Endodermal cell (in vitro differentiated cells): Measurements from ENCODE around the gene EME2. TPM values are rescaled to one million over a fixed set of nuclear protein-coding genes. Genes with fewer than 3 reads are reported as not detected.

Source experiments
- DNase-seq: peaks from one replicate; pipeline ENCODE4 v3.0.0-alpha.2; 2017
- H3K27ac ChIP-seq: 2 replicates; pipeline ENCODE4 v1.5.1; 2013; ENCODE audit warnings: mild to moderate bottlenecking, low read depth, low read length, moderate library complexity
- H3K27me3 ChIP-seq: 2 replicates; pipeline ENCODE4 v1.6.1; 2013; ENCODE audit warnings: mild to moderate bottlenecking, low read length, moderate library complexity; ENCODE audit not compliant: insufficient read depth, control insufficient read depth, poor library complexity, severe bottlenecking
- H3K36me3 ChIP-seq: 2 replicates; pipeline ENCODE4 v1.7.0; 2013; ENCODE audit warnings: mild to moderate bottlenecking, low read length, moderate library complexity; ENCODE audit not compliant: control insufficient read depth, insufficient read depth
- H3K4me1 ChIP-seq: one replicate; pipeline ENCODE4 v1.7.0; 2013; ENCODE audit warnings: low read length; ENCODE audit not compliant: control insufficient read depth, insufficient read depth
- H3K4me3 ChIP-seq: 2 replicates; pipeline ENCODE4 v1.5.1; 2013; ENCODE audit warnings: mild to moderate bottlenecking, low read length, moderate library complexity
- H3K9ac ChIP-seq: 2 replicates; pipeline ENCODE4 v1.6.1; 2013; ENCODE audit warnings: mild to moderate bottlenecking, low read length, moderate library complexity; ENCODE audit not compliant: poor library complexity, severe bottlenecking; ENCODE audit errors: extremely low read depth
- H3K9me3 ChIP-seq: 2 replicates; pipeline ENCODE4 v1.6.1; 2013; ENCODE audit warnings: mild to moderate bottlenecking, low read length, moderate library complexity; ENCODE audit not compliant: control insufficient read depth
- H3K27ac Mint-ChIP-seq: 2 replicates; pipeline ENCODE4 v1.8.0; 2020; ENCODE audit warnings: mixed read lengths
- H3K27me3 Mint-ChIP-seq: 2 replicates; pipeline ENCODE4 v1.8.0; 2021; ENCODE audit warnings: mild to moderate bottlenecking, mixed read lengths; ENCODE audit not compliant: insufficient read depth
- H3K36me3 Mint-ChIP-seq: 2 replicates; pipeline ENCODE4 v1.8.0; 2020; ENCODE audit warnings: low read depth, mixed read lengths
- H3K4me1 Mint-ChIP-seq: 2 replicates; pipeline ENCODE4 v1.8.0; 2020; ENCODE audit warnings: mixed read lengths
- H3K4me3 Mint-ChIP-seq: 2 replicates; pipeline ENCODE4 v1.8.0; 2020; ENCODE audit warnings: mild to moderate bottlenecking, moderate library complexity, mixed read lengths
- H3K9me3 Mint-ChIP-seq: 2 replicates; pipeline ENCODE4 v1.8.0; 2020; ENCODE audit warnings: mild to moderate bottlenecking, mixed read lengths
- WGBS, 2 experiments: methylation state at CpG; one replicate each; pipeline versions ENCODE4 v1.1.5 to v1.1.7; 2013; ENCODE audit warnings: missing lambda C conversion rate in 2 of 2, mixed read lengths in 1 of 2; ENCODE audit not compliant: insufficient coverage in 1 of 2, insufficient read length in 1 of 2; 5-methylcytosine and 5-hydroxymethylcytosine counted together
- total RNA-seq, 2 donors: library from RNA; stranded (reverse); fragmentation: NEBNext Ultra II Directional in 1 of 2; extraction: Animal tissue kit (Norgen Biotek cat#: 25700) in 1 of 2; gene quantifications; 2 replicates in 1 of 2; 3 replicates in 1 of 2; pipeline ENCODE4 v1.2.1, GENCODE V29; 2021
- TF ChIP-seq, protein P1 (sequence below): fragments of 200-600 bp; sonication (generic); conservative IDR thresholded peaks from 2 replicates; pipeline ENCODE4 v1.5.0; 2021; ENCODE audit warnings: antibody characterized with exemption, mild to moderate bottlenecking

The EME2 gene
- total RNA-seq, 2 donors from 2014 or later, result 34.3 to 64.3 TPM

DNA sequence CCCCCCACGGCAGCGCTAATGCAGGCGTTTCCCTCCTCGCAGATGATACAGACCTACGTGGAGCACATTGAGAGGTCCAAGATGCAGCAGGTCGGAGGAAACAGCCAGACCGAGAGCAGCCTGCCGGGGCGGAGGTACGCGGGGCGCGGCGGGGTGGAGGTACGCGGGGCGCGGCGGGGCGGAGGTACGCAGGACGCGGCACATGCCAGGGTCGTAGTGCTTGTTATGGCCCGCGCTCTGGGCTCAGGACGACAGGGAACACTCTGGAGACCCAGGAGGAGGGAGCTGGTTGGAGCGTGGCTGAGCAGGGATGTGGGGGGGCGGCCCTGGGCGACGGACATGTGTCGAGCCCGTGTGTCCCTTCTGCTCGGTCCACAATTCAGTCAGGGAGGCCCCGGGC, 43.2 kb upstream of the EME2 start:
- Mint-ChIP-seq H3K36me3 (peaks cover 41% of the 10 kb centered on the region), H3K27me3 (no peaks in the 10 kb centered on the region), H3K4me3 (no peak overlapping the region), H3K27ac (no peak overlapping the region), H3K4me1 (no peaks in the 10 kb centered on the region), H3K9me3 (no peaks in the 10 kb centered on the region)
- Histone ChIP-seq H3K4me3 (no peak overlapping the region), H3K9me3 (no peaks in the 10 kb centered on the region), H3K27me3 (no peaks in the 10 kb centered on the region), H3K9ac (no peak overlapping the region), H3K4me1 (no peaks in the 10 kb centered on the region), H3K36me3 (peaks cover 16% of the 10 kb centered on the region), H3K27ac (no peak overlapping the region)
- DNase-seq, result no peak
- 94 to 97% methylated on average over 28 to 32 of the region's 35 CpGs for WGBS, 2 experiments
- TF ChIP-seq, protein P1, sequence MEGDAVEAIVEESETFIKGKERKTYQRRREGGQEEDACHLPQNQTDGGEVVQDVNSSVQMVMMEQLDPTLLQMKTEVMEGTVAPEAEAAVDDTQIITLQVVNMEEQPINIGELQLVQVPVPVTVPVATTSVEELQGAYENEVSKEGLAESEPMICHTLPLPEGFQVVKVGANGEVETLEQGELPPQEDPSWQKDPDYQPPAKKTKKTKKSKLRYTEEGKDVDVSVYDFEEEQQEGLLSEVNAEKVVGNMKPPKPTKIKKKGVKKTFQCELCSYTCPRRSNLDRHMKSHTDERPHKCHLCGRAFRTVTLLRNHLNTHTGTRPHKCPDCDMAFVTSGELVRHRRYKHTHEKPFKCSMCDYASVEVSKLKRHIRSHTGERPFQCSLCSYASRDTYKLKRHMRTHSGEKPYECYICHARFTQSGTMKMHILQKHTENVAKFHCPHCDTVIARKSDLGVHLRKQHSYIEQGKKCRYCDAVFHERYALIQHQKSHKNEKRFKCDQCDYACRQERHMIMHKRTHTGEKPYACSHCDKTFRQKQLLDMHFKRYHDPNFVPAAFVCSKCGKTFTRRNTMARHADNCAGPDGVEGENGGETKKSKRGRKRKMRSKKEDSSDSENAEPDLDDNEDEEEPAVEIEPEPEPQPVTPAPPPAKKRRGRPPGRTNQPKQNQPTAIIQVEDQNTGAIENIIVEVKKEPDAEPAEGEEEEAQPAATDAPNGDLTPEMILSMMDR, result no peak

DNA sequence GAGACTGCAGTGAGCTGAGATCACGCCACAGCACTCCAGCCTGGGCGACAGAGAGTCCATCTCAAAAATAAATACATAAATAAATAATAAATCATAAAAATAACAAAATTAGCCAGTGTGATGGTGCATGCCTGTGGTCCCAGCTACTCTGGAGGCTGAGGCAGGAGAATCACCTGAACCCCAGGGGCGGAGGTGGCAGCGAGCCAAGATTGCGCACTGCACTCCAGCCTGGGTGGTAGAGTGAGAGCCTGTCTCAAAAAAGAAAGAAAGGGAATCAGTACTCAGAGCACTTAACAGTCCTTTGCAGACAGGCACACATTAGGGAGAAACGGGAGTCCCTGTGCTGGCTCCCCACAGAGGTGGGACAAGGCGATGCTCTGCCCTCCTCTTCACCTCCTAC, 41.5 kb upstream of the EME2 start:
- TF ChIP-seq, protein P1, result no peak
- WGBS, 2 experiments, result 95 to 100% methylated on average over 2 to 5 of the region's 7 CpGs
- Histone ChIP-seq H3K4me3 (no peak overlapping the region), H3K27me3 (no peaks in the 10 kb centered on the region), H3K9me3 (peaks cover 15% of the 10 kb centered on the region), H3K4me1 (no peaks in the 10 kb centered on the region), H3K36me3 (peaks cover 17% of the 10 kb centered on the region), H3K9ac (no peak overlapping the region), H3K27ac (no peak overlapping the region)
- H3K36me3 Mint-ChIP-seq, result peaks cover 40% of the 10 kb centered on the region
- DNase-seq, result no peak
- H3K27ac Mint-ChIP-seq, result no peak overlapping the region
- H3K9me3 Mint-ChIP-seq, result no peaks in the 10 kb centered on the region
- H3K4me3 Mint-ChIP-seq, result no peak overlapping the region
- H3K27me3 Mint-ChIP-seq, result no peaks in the 10 kb centered on the region
- H3K4me1 Mint-ChIP-seq, result no peaks in the 10 kb centered on the region

DNA sequence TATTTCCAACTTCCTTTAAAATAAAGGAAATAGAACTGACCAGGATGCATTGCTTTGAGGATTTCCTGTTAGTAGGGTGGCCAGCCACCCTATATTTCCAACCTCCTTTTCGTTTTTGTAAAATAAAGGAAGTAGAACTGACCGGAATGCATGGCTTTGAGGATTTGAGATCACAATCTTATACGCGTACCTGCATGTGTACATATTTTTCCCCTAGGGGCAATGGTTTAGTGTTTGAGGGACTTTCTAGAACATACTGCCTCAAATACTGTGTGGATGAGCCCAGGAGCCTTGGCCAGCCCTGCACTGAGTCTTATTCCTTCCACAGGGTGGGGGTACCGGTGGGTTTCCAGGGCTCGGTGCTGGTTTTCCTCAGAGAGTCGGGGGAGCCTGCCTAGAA, 41.0 kb upstream of the EME2 start:
- DNase-seq, result no peak
- no peak overlapping the region for H3K4me3 Mint-ChIP-seq
- no peak overlapping the region for H3K27ac Mint-ChIP-seq
- Histone ChIP-seq H3K4me1 (no peaks in the 10 kb centered on the region), H3K27me3 (no peaks in the 10 kb centered on the region), H3K27ac (no peak overlapping the region), H3K36me3 (peaks cover 15% of the 10 kb centered on the region), H3K4me3 (no peak overlapping the region), H3K9ac (no peak overlapping the region), H3K9me3 (peaks cover 20% of the 10 kb centered on the region)
- no peaks in the 10 kb centered on the region for H3K9me3 Mint-ChIP-seq
- TF ChIP-seq, protein P1, result no peak
- no peaks in the 10 kb centered on the region for H3K27me3 Mint-ChIP-seq
- no peaks in the 10 kb centered on the region for H3K4me1 Mint-ChIP-seq
- peaks cover 37% of the 10 kb centered on the region for H3K36me3 Mint-ChIP-seq
- 80 to 90% methylated on average over 2 to 7 of the region's 7 CpGs for WGBS, 2 experiments
